ENCODE measurements around the gene LYPD3. TPM values are rescaled to one million over a fixed set of nuclear protein-coding genes. Genes with fewer than 3 reads are reported as not detected.

The LYPD3 gene
- total and polyA plus RNA-seq, 2 donors (not counting 1 experiment from before 2014, with no cell fraction given): 0.35 to 0.50 TPM

DNA sequence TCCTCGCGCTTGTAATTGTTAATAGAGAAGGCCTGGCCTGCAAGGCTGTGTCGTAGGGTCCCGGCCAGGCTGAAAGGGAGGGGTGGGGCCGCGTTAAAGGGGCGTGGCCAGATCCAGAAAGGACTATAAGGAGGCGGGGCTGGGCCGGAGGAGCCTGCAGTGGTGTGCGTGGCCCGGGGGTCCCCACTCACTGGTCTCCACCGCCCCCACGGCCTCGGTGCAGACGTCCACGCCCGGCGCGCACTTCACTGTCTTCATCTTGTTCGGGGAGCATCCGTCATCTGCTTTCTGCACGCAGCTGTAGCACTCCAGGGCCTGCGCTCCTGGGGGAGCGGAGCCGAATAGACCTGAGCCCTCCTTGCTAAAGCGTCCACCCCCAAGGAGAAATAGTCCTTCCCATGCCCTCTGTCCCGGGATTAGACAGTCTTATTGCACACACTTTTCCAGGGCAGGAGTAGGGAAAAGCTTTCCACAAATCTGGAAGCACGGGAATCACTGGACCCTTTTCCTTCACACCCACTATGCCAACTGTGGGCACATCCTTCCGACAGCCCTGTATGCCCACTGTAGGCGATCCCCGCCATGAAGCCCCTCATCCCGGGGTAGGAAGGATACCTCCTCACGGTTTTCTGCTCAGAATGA lies 1.2 kb downstream of the LYPD3 start:
- peak overlapping the region; percentile 66 for H3K27ac ChIP-seq (ENCODE audit: insufficient read depth, low read length)
- H3K4me1 ChIP-seq (ENCODE audit: control insufficient read depth, extremely low read depth, insufficient read depth, low read length): peaks cover 3% of the 10 kb centered on the region
- TF ChIP-seq EZH2 (IDR thresholded peaks at IDR 0.05; ENCODE audit: low read length, missing control alignments): no peak
- TF ChIP-seq, protein P1, sequence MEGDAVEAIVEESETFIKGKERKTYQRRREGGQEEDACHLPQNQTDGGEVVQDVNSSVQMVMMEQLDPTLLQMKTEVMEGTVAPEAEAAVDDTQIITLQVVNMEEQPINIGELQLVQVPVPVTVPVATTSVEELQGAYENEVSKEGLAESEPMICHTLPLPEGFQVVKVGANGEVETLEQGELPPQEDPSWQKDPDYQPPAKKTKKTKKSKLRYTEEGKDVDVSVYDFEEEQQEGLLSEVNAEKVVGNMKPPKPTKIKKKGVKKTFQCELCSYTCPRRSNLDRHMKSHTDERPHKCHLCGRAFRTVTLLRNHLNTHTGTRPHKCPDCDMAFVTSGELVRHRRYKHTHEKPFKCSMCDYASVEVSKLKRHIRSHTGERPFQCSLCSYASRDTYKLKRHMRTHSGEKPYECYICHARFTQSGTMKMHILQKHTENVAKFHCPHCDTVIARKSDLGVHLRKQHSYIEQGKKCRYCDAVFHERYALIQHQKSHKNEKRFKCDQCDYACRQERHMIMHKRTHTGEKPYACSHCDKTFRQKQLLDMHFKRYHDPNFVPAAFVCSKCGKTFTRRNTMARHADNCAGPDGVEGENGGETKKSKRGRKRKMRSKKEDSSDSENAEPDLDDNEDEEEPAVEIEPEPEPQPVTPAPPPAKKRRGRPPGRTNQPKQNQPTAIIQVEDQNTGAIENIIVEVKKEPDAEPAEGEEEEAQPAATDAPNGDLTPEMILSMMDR (conservative IDR thresholded peaks at IDR 0.05 in 1 of 2, IDR thresholded peaks at IDR 0.05 in 1 of 2; ENCODE audit: low read depth in 1 of 2, low read length in 2 of 2): no peak
- H3K4me2 ChIP-seq (ENCODE audit: extremely low read depth, insufficient read depth, low read length): peak overlapping the region; percentile 61
- no peak for DNase-seq (ENCODE audit: low read depth in 2 of 2)
- H3K9me3 ChIP-seq (ENCODE audit: control insufficient read depth, insufficient read depth, low read depth, low read length): no peaks in the 10 kb centered on the region
- peak overlapping the region; percentile 81 for H2AFZ ChIP-seq (ENCODE audit: low read length)
- H3K27me3 ChIP-seq (ENCODE audit: control insufficient read depth, insufficient read depth, low read length): no peaks in the 10 kb centered on the region
- peak overlapping the region; percentile 55 to 79 (median 62) for H3K4me3 ChIP-seq (replicated peaks in 1 of 4; ENCODE audit: control extremely low read depth in 1 of 4, insufficient read depth in 1 of 4, low read depth in 3 of 4, low read length in 4 of 4)
- H3K36me3 ChIP-seq (ENCODE audit: control insufficient read depth, insufficient read depth, low read length): no peaks in the 10 kb centered on the region
- H3K79me2 ChIP-seq (ENCODE audit: control insufficient read depth, insufficient read depth, low read length): no peaks in the 10 kb centered on the region
- no peaks in the 10 kb centered on the region for H4K20me1 ChIP-seq (ENCODE audit: control insufficient read depth, extremely low read depth, insufficient read depth, low read length)
- H3K9ac ChIP-seq (ENCODE audit: insufficient read depth, low read length): no peak overlapping the region

- peak overlapping the region; percentile 32 for H3K9ac ChIP-seq (ENCODE audit: insufficient read depth, low read length)
- peak; percentile 77 to 91 for DNase-seq (ENCODE audit: low read depth in 2 of 2)
- no peaks in the 10 kb centered on the region for H3K27me3 ChIP-seq (ENCODE audit: control insufficient read depth, insufficient read depth, low read length)
- peak overlapping the region; percentile 61 for H3K4me2 ChIP-seq (ENCODE audit: extremely low read depth, insufficient read depth, low read length)
- H4K20me1 ChIP-seq (ENCODE audit: control insufficient read depth, extremely low read depth, insufficient read depth, low read length): no peaks in the 10 kb centered on the region
- no peak for TF ChIP-seq EZH2 (IDR thresholded peaks at IDR 0.05; ENCODE audit: low read length, missing control alignments)
- TF ChIP-seq, protein P1 (conservative IDR thresholded peaks at IDR 0.05 in 1 of 2, IDR thresholded peaks at IDR 0.05 in 1 of 2; ENCODE audit: low read depth in 1 of 2, low read length in 2 of 2): no peak
- no peaks in the 10 kb centered on the region for H3K9me3 ChIP-seq (ENCODE audit: control insufficient read depth, insufficient read depth, low read depth, low read length)
- no peaks in the 10 kb centered on the region for H3K36me3 ChIP-seq (ENCODE audit: control insufficient read depth, insufficient read depth, low read length)
- peak overlapping the region; percentile 81 for H2AFZ ChIP-seq (ENCODE audit: low read length)
- peak overlapping the region; percentile 55 to 79 (median 62) for H3K4me3 ChIP-seq (replicated peaks in 1 of 4; ENCODE audit: control extremely low read depth in 1 of 4, insufficient read depth in 1 of 4, low read depth in 3 of 4, low read length in 4 of 4)
- peaks cover 3% of the 10 kb centered on the region for H3K4me1 ChIP-seq (ENCODE audit: control insufficient read depth, extremely low read depth, insufficient read depth, low read length)
- peak overlapping the region; percentile 66 for H3K27ac ChIP-seq (ENCODE audit: insufficient read depth, low read length)
- H3K79me2 ChIP-seq (ENCODE audit: control insufficient read depth, insufficient read depth, low read length): no peaks in the 10 kb centered on the region
Measured at GRCh38 chr19:43463381-43464133, 1.9 kb downstream of the LYPD3 start.

GRCh38 chr19:43462785-43463380 lies 2.5 kb downstream of the LYPD3 start:
- Histone ChIP-seq H3K9ac (ENCODE audit: insufficient read depth, low read length) (no peak overlapping the region), H3K27me3 (ENCODE audit: control insufficient read depth, insufficient read depth, low read length) (no peaks in the 10 kb centered on the region), H3K4me3 (replicated peaks in 1 of 4; ENCODE audit: control extremely low read depth in 1 of 4, insufficient read depth in 1 of 4, low read depth in 3 of 4, low read length in 4 of 4) (peak overlapping the region; percentile 18 to 79 (median 48)), H3K4me1 (ENCODE audit: control insufficient read depth, extremely low read depth, insufficient read depth, low read length) (peaks cover 3% of the 10 kb centered on the region), H3K4me2 (ENCODE audit: extremely low read depth, insufficient read depth, low read length) (peak overlapping the region; percentile 80), H3K36me3 (ENCODE audit: control insufficient read depth, insufficient read depth, low read length) (no peaks in the 10 kb centered on the region), H2AFZ (ENCODE audit: low read length) (peak overlapping the region; percentile 86), H3K27ac (ENCODE audit: insufficient read depth, low read length) (no peak overlapping the region), H3K79me2 (ENCODE audit: control insufficient read depth, insufficient read depth, low read length) (no peaks in the 10 kb centered on the region), H3K9me3 (ENCODE audit: control insufficient read depth, insufficient read depth, low read depth, low read length) (no peaks in the 10 kb centered on the region), H4K20me1 (ENCODE audit: control insufficient read depth, extremely low read depth, insufficient read depth, low read length) (no peaks in the 10 kb centered on the region)
- no peak for DNase-seq (ENCODE audit: low read depth in 2 of 2)
- TF ChIP-seq, protein P1 (conservative IDR thresholded peaks at IDR 0.05 in 1 of 2, IDR thresholded peaks at IDR 0.05 in 1 of 2; ENCODE audit: low read depth in 1 of 2, low read length in 2 of 2): no peak
- TF ChIP-seq EZH2 (IDR thresholded peaks at IDR 0.05; ENCODE audit: low read length, missing control alignments): no peak

Data from fibroblast of lung (primary cell).